Thyroid gland (tissue), 4 donors: ENCODE measurements around the gene BSG.
"Not testable (repeated sequence)": the region's sequence is repeated elsewhere in the genome, so short reads cannot be mapped to it uniquely, and the experiment has no call there.

Source experiments
- POLR2A ChIP-seq, 2 donors: fragments of 450-650 bp; IDR thresholded peaks; one replicate each; pipeline ENCODE4 v1.6.1; 2017; ENCODE audit warnings: antibody characterized with exemption in 2 of 2, mild to moderate bottlenecking in 2 of 2, moderate library complexity in 1 of 2
- TF ChIP-seq, protein P1 (sequence below), 6 experiments: fragments of 200-600 bp in 3 of 6; fragments of 450-650 bp in 3 of 6; sonication (generic) in 3 of 6; IDR thresholded peaks; one replicate each; pipeline ENCODE4 v1.5.1; 2016 to 2019; ENCODE audit warnings: antibody characterized with exemption in 6 of 6, mild to moderate bottlenecking in 2 of 6, inconsistent platforms in 1 of 6, moderate library complexity in 1 of 6

DNA sequence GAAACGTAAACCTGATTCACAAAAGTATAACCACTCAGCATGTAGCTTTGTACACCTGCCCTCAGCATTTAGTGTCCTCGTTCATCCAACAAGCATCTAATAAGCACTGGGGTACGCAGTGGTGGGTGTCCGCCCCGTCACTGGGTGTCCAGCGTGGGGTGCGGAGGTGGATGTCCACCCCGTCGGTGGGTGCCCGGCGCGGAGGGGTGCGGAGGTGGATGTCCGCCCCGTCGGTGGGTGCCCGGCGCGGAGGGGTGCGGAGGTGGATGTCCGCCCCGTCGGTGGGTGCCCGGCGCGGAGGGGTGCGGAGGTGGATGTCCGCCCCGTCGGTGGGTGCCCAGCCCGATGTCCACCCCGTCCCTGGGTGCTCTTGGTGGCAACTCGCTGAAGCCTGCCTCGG lies 12.8 kb downstream of the BSG start:
- TF ChIP-seq, protein P1, sequence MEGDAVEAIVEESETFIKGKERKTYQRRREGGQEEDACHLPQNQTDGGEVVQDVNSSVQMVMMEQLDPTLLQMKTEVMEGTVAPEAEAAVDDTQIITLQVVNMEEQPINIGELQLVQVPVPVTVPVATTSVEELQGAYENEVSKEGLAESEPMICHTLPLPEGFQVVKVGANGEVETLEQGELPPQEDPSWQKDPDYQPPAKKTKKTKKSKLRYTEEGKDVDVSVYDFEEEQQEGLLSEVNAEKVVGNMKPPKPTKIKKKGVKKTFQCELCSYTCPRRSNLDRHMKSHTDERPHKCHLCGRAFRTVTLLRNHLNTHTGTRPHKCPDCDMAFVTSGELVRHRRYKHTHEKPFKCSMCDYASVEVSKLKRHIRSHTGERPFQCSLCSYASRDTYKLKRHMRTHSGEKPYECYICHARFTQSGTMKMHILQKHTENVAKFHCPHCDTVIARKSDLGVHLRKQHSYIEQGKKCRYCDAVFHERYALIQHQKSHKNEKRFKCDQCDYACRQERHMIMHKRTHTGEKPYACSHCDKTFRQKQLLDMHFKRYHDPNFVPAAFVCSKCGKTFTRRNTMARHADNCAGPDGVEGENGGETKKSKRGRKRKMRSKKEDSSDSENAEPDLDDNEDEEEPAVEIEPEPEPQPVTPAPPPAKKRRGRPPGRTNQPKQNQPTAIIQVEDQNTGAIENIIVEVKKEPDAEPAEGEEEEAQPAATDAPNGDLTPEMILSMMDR (IDR thresholded peaks at IDR 0.05): not testable (repeated sequence)
- TF ChIP-seq POLR2A (IDR thresholded peaks at IDR 0.05): not testable (repeated sequence)
